Astrocyte of the cerebellum (primary cell): Measurements from ENCODE around the gene NAP1L5.

Experiments
- DNase-seq: peaks from one replicate; pipeline ENCODE4 v3.0.0-alpha.2; 2011; ENCODE audit warnings: low read depth
- H3K4me3 ChIP-seq: 2 replicates; pipeline ENCODE4 v1.5.1; 2011; ENCODE audit warnings: mild to moderate bottlenecking, low read depth, low read length, moderate library complexity
- CTCF ChIP-seq: IDR thresholded peaks from 2 replicates; pipeline ENCODE4 v1.5.1; 2012; ENCODE audit warnings: low read length, low read depth, moderate library complexity, mild to moderate bottlenecking; ENCODE audit errors: missing control alignments
- in situ Hi-C: cut with HindIII; loops from 2 replicates; pipeline ENCODE4 v1.10.0; 2017; ENCODE audit warnings: low sequenced_read_pairs

Gene NAP1L5

GRCh38 chr4:88743696-88744095 lies 46.1 kb upstream of the NAP1L5 start:
- in situ Hi-C loops: no loop called here
- no peak for TF ChIP-seq CTCF
- peak; percentile 52 for DNase-seq

GRCh38 chr4:88742561-88742960 lies 44.9 kb upstream of the NAP1L5 start:
- no peak for DNase-seq
- no peak for TF ChIP-seq CTCF
- in situ Hi-C loops: no loop called here
- H3K4me3 ChIP-seq: no peak overlapping the region

More at GRCh38 chr4:88743696-88744095, 46.1 kb upstream of the NAP1L5 start:
- no peak overlapping the region for H3K4me3 ChIP-seq

- no peak overlapping the region for H3K4me3 ChIP-seq
- no peak for DNase-seq
- no peak for TF ChIP-seq CTCF
- in situ Hi-C loops: no loop called here
Observed at GRCh38 chr4:88738180-88738579, 40.6 kb upstream of the NAP1L5 start.

GRCh38 chr4:88737307-88737941 lies 39.8 kb upstream of the NAP1L5 start:
- DNase-seq: no peak
- in situ Hi-C loops: no loop called here
- TF ChIP-seq CTCF: no peak
- H3K4me3 ChIP-seq: no peak overlapping the region

- no peak overlapping the region for H3K4me3 ChIP-seq
- in situ Hi-C loops: no loop called here
- no peak for DNase-seq
- TF ChIP-seq CTCF: no peak
Observed at GRCh38 chr4:88736264-88736663, 38.6 kb upstream of the NAP1L5 start.

GRCh38 chr4:88735564-88735963 lies 37.9 kb upstream of the NAP1L5 start:
- no peak overlapping the region for H3K4me3 ChIP-seq
- no peak for TF ChIP-seq CTCF
- in situ Hi-C loops: no loop called here
- no peak for DNase-seq
